MM.1S (cell line): ENCODE results near the gene GALNT15.

Experiments
- CTCF ChIP-seq: fragments of 300-600 bp; sonication (generic); IDR thresholded peaks from 2 replicates; pipeline ENCODE4 v1.5.1; 2016; ENCODE audit warnings: antibody characterized with exemption, low read length, mixed read lengths
- EZH2phosphoT487 ChIP-seq: fragments of 300-600 bp; sonication (generic); IDR thresholded peaks from 2 replicates; pipeline ENCODE4 v1.6.1; 2018; ENCODE audit warnings: antibody characterized with exemption, low read length

- no peak for TF ChIP-seq CTCF
- no peak for TF ChIP-seq EZH2phosphoT487
Observed at GRCh38 chr3:16258866-16259265, 84.4 kb downstream of the GALNT15 start.
